GM23338 (cell line): ENCODE results near the gene RPS15. TPM values are rescaled to one million over a fixed set of nuclear protein-coding genes. Genes with fewer than 3 reads are reported as not detected.

Experiments used
- ATAC-seq: fragments of 200-7000 bp; cut with Tn5 transposase; 3 replicates; pipeline ENCODE4 v1.9.1; 2020
- DNase-seq: peaks from one replicate; pipeline ENCODE4 v3.0.0-alpha.2; 2015; ENCODE audit warnings: low spot score
- H2AFZ ChIP-seq: fragments of 200-600 bp; sonication (generic); 2 replicates; pipeline ENCODE4 v1.8.0; 2016; ENCODE audit warnings: antibody characterized with exemption, mild to moderate bottlenecking, moderate library complexity
- H3F3A ChIP-seq: fragments of 200-600 bp; sonication (generic); replicated peaks from 2 replicates; pipeline ENCODE4 v1.8.0; 2017; ENCODE audit warnings: antibody characterized with exemption, mixed run types, low read depth
- H3K27ac ChIP-seq: fragments of 200-600 bp; sonication (generic); 2 replicates; pipeline ENCODE4 v1.6.1; 2016; ENCODE audit warnings: low read depth
- H3K27me3 ChIP-seq: fragments of 200-600 bp; sonication (generic); 2 replicates; pipeline ENCODE4 v1.8.0; 2016; ENCODE audit warnings: mild to moderate bottlenecking, mixed run types, moderate library complexity; ENCODE audit not compliant: insufficient read depth
- H3K36me3 ChIP-seq: fragments of 200-600 bp; sonication (generic); 2 replicates; pipeline ENCODE4 v1.8.0; 2016; ENCODE audit warnings: mild to moderate bottlenecking; ENCODE audit not compliant: insufficient read depth
- H3K4me1 ChIP-seq: fragments of 200-600 bp; sonication (generic); 2 replicates; pipeline ENCODE4 v1.8.0; 2016; ENCODE audit warnings: mild to moderate bottlenecking, moderate library complexity; ENCODE audit not compliant: insufficient read depth
- H3K4me2 ChIP-seq: fragments of 200-600 bp; sonication (generic); 2 replicates; pipeline ENCODE4 v1.7.1; 2017; ENCODE audit warnings: mixed run types
- H3K4me3 ChIP-seq: fragments of 200-600 bp; sonication (generic); 2 replicates; pipeline ENCODE4 v1.6.1; 2016; ENCODE audit warnings: mixed run types
- H3K79me2 ChIP-seq: fragments of 200-600 bp; sonication (generic); replicated peaks from 2 replicates; pipeline ENCODE4 v1.8.0; 2017; ENCODE audit warnings: mild to moderate bottlenecking; ENCODE audit not compliant: insufficient read depth
- H3K9me2 ChIP-seq: fragments of 200-600 bp; sonication (generic); 2 replicates; pipeline ENCODE4 v1.8.0; 2017; ENCODE audit not compliant: insufficient read depth
- H4K20me1 ChIP-seq: fragments of 200-600 bp; sonication (generic); replicated peaks from 2 replicates; pipeline ENCODE4 v1.8.0; 2017; ENCODE audit warnings: mild to moderate bottlenecking; ENCODE audit not compliant: insufficient read depth
- H3K27ac Mint-ChIP-seq: 2 replicates; pipeline ENCODE4 v1.8.0; 2020; ENCODE audit warnings: inconsistent platforms, mild to moderate bottlenecking, moderate library complexity, mixed read lengths
- H3K27me3 Mint-ChIP-seq: 3 replicates; pipeline ENCODE4 v1.8.0; 2022; ENCODE audit warnings: low read depth, mild to moderate bottlenecking, moderate library complexity, mixed read lengths, inconsistent platforms; ENCODE audit not compliant: insufficient read depth, poor library complexity
- H3K36me3 Mint-ChIP-seq: 3 replicates; pipeline ENCODE4 v1.8.0; 2021; ENCODE audit warnings: low read depth, mild to moderate bottlenecking, inconsistent platforms, moderate library complexity, mixed read lengths
- H3K4me1 Mint-ChIP-seq: 3 replicates; pipeline ENCODE4 v1.8.0; 2020; ENCODE audit warnings: mild to moderate bottlenecking, inconsistent platforms, mixed read lengths
- H3K4me3 Mint-ChIP-seq: 3 replicates; pipeline ENCODE4 v1.8.0; 2021; ENCODE audit warnings: moderate library complexity, mild to moderate bottlenecking, inconsistent platforms, mixed read lengths
- H3K9me3 Mint-ChIP-seq: 3 replicates; pipeline ENCODE4 v1.8.0; 2020; ENCODE audit warnings: moderate library complexity, mild to moderate bottlenecking, inconsistent platforms, mixed read lengths
- CREB1 ChIP-seq: fragments of 250-450 bp; sonication (Bioruptor Pico); IDR thresholded peaks from 2 replicates; pipeline ENCODE4 v1.5.0; 2020; ENCODE audit warnings: low read depth, mild to moderate bottlenecking, moderate library complexity
- EZH2 ChIP-seq: fragments of 200-600 bp; sonication (generic); IDR thresholded peaks from one replicate; pipeline ENCODE4 v1.8.0; 2017; ENCODE audit warnings: antibody characterized with exemption, mild to moderate bottlenecking, low read depth; ENCODE audit not compliant: unreplicated experiment
- EZH2phosphoT487 ChIP-seq: fragments of 200-600 bp; sonication (generic); IDR thresholded peaks from one replicate; pipeline ENCODE4 v1.8.1; 2018; ENCODE audit warnings: antibody characterized with exemption; ENCODE audit not compliant: unreplicated experiment
- JUNB ChIP-seq: IDR thresholded peaks from one replicate; pipeline ENCODE4 v1.6.1; 2016; ENCODE audit warnings: antibody characterized with exemption; ENCODE audit not compliant: unreplicated experiment
- NANOG ChIP-seq: IDR thresholded peaks from 2 replicates; pipeline ENCODE4 v1.6.1; 2016; ENCODE audit warnings: antibody characterized with exemption, borderline replicate concordance
- REST ChIP-seq: IDR thresholded peaks from one replicate; pipeline ENCODE4 v1.6.1; 2018; ENCODE audit warnings: antibody characterized with exemption; ENCODE audit not compliant: unreplicated experiment
- STAT1 ChIP-seq: IDR thresholded peaks from one replicate; pipeline ENCODE4 v1.6.1; 2016; ENCODE audit warnings: antibody characterized with exemption; ENCODE audit not compliant: unreplicated experiment
- ZNF114 ChIP-seq: fragments of 250-450 bp; sonication (Bioruptor Pico); IDR thresholded peaks from 2 replicates; pipeline ENCODE4 v1.5.0; 2020; ENCODE audit warnings: mild to moderate bottlenecking, moderate library complexity
- long read RNA-seq: library from polyadenylated mRNA; unstranded; transcript quantifications from one replicate; pipeline ENCODE4 v2.0.0, GENCODE V29; 2020; ENCODE audit not compliant: unreplicated experiment
- polyA plus RNA-seq: library from polyadenylated mRNA; unstranded; fragments of >200 nt; fragmentation: Nextera tagmentation; extraction: Ambion mirVana; gene quantifications from 2 replicates; pipeline ENCODE4 v1.2.1, GENCODE V29; 2016
- total RNA-seq: library from RNA; depleted of rRNA; stranded (reverse); fragments of >200 nt; shearing (Covaris generic); gene quantifications from 2 replicates; pipeline ENCODE4 v1.2.3, GENCODE V29; 2014; rRNA removed
- TF ChIP-seq, protein P1 (sequence below): IDR thresholded peaks from 2 replicates; pipeline ENCODE4 v1.6.1; 2016; ENCODE audit warnings: antibody characterized with exemption
- TF ChIP-seq, protein P2 (sequence below), 2 experiments: fragments of 200-600 bp in 1 of 2; sonication (generic) in 1 of 2; conservative IDR thresholded peaks; 2 replicates each; pipeline versions ENCODE4 v1.5.1 to v1.6.1; 2016 to 2017; ENCODE audit warnings: antibody characterized with exemption in 2 of 2, low read depth in 2 of 2, mild to moderate bottlenecking in 2 of 2, moderate library complexity in 1 of 2
- TF ChIP-seq, protein P3 (sequence below): fragments of 250-450 bp; sonication (Bioruptor Pico); IDR thresholded peaks from 2 replicates; pipeline ENCODE4 v1.5.0; 2020; ENCODE audit warnings: mild to moderate bottlenecking, moderate library complexity

RPS15 gene
- 2,953 and 3,723 TPM in 2 replicates for total RNA-seq
- polyA plus RNA-seq, result 3,861 and 4,267 TPM in 2 replicates
- long read RNA-seq, transcript RPS15-209 (4 exons, 510 nt), result major isoform, 1,718 of 2,038 reads
- long read RNA-seq, transcript RPS15-202 (4 exons, 467 nt), result minor isoform, 5 of 2,038 reads
- long read RNA-seq, transcript RPS15-210 (3 exons, 873 nt), result minor isoform, 242 of 2,038 reads
- long read RNA-seq, transcript RPS15-201 (4 exons, 534 nt), result minor isoform, 36 of 2,038 reads
- long read RNA-seq, partial matches to known transcripts, result 5 of 2,038 reads
- long read RNA-seq, other reads (novel, unspliced or antisense), result 24 of 2,038 reads

DNA sequence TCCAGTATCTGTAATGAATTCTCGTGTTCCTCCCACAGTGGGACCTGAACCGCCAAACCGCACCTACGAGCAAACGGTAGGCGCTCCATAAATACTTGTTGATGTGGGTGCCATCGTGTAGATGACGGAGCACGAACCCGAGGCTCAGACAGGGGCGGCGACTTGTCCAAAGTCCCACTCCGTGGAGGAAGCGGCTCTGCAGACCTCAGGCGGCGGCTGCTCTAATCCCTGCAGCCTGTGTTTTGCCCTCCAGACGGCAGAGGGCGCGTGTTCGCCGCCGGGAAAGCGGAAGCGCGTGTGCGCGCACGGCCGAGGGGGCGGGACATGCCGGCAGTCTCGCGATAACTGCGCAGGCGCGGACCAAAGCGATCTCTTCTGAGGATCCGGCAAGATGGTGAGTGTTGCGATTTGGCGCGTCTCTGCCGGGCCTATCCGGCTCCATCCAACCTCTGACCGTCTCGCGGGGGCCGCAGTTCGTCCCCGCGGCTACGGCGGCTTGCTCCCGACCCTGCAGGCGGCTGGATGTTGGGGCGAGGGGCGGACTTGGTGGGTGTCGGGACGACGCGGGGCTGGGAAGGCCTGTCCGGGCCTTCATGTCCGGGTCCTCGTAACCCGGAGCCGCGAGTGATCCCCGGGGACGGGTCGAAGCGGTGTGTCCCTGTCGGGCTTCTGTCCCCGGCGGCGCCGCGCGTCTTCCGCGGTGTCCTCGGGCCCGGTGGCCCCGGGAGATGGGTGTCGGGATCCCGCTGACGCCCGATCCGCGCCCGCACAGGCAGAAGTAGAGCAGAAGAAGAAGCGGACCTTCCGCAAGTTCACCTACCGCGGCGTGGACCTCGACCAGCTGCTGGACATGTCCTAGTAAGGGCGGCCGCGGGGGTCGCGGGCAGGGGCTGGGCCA is at the start of gene RPS15:
TSS of gene RPS15 (plus strand) at position 362 of the 898 bp plus-strand sequence. CDS start at position 392, 30 bp downstream.
- H3K27me3 ChIP-seq, result no peaks in the 10 kb centered on the region
- no peak within 1 kb of the TSS for H2AFZ ChIP-seq
- DNase-seq, result peak; percentile 94
- Mint-ChIP-seq H3K27ac (peak within 1 kb of the TSS; percentile 100), H3K4me1 (peaks cover 20% of the 10 kb centered on the region), H3K4me3 (peak within 1 kb of the TSS; percentile 97), H3K36me3 (peaks cover 55% of the 10 kb centered on the region), H3K27me3 (peaks cover 30% of the 10 kb centered on the region), H3K9me3 (no peaks in the 10 kb centered on the region; the same call in 2 of the 3 replicates)
- H3K9me2 ChIP-seq, result no peaks in the 10 kb centered on the region
- H3K4me1 ChIP-seq, result peaks cover 9% of the 10 kb centered on the region; the same call in 1 of the 2 replicates
- peaks cover 72% of the 10 kb centered on the region for H3F3A ChIP-seq
- H3K27ac ChIP-seq, result peak within 1 kb of the TSS; percentile 85; the same call in 1 of the 2 replicates
- H3K4me2 ChIP-seq, result peak within 1 kb of the TSS; percentile 98
- peaks cover 24% of the 10 kb centered on the region for H3K36me3 ChIP-seq
- H3K79me2 ChIP-seq, result peaks cover 24% of the 10 kb centered on the region
- H3K4me3 ChIP-seq, result peak within 1 kb of the TSS; percentile 97
- H4K20me1 ChIP-seq, result peaks cover 38% of the 10 kb centered on the region
- peak; percentile 80 for ATAC-seq
- TF ChIP-seq REST, result no peak
- no peak for TF ChIP-seq EZH2phosphoT487
- TF ChIP-seq, protein P1, sequence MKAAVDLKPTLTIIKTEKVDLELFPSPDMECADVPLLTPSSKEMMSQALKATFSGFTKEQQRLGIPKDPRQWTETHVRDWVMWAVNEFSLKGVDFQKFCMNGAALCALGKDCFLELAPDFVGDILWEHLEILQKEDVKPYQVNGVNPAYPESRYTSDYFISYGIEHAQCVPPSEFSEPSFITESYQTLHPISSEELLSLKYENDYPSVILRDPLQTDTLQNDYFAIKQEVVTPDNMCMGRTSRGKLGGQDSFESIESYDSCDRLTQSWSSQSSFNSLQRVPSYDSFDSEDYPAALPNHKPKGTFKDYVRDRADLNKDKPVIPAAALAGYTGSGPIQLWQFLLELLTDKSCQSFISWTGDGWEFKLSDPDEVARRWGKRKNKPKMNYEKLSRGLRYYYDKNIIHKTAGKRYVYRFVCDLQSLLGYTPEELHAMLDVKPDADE, result peak; percentile 80
- TF ChIP-seq CREB1 (CRISPR knock-in tag), result peak; percentile 82
- TF ChIP-seq, protein P2, sequence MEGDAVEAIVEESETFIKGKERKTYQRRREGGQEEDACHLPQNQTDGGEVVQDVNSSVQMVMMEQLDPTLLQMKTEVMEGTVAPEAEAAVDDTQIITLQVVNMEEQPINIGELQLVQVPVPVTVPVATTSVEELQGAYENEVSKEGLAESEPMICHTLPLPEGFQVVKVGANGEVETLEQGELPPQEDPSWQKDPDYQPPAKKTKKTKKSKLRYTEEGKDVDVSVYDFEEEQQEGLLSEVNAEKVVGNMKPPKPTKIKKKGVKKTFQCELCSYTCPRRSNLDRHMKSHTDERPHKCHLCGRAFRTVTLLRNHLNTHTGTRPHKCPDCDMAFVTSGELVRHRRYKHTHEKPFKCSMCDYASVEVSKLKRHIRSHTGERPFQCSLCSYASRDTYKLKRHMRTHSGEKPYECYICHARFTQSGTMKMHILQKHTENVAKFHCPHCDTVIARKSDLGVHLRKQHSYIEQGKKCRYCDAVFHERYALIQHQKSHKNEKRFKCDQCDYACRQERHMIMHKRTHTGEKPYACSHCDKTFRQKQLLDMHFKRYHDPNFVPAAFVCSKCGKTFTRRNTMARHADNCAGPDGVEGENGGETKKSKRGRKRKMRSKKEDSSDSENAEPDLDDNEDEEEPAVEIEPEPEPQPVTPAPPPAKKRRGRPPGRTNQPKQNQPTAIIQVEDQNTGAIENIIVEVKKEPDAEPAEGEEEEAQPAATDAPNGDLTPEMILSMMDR (conservative IDR thresholded peaks at IDR 0.05; ENCODE audit: low read depth in 2 of 2), result peak; percentile 75 to 93
- no peak for TF ChIP-seq STAT1
- TF ChIP-seq, protein P3, sequence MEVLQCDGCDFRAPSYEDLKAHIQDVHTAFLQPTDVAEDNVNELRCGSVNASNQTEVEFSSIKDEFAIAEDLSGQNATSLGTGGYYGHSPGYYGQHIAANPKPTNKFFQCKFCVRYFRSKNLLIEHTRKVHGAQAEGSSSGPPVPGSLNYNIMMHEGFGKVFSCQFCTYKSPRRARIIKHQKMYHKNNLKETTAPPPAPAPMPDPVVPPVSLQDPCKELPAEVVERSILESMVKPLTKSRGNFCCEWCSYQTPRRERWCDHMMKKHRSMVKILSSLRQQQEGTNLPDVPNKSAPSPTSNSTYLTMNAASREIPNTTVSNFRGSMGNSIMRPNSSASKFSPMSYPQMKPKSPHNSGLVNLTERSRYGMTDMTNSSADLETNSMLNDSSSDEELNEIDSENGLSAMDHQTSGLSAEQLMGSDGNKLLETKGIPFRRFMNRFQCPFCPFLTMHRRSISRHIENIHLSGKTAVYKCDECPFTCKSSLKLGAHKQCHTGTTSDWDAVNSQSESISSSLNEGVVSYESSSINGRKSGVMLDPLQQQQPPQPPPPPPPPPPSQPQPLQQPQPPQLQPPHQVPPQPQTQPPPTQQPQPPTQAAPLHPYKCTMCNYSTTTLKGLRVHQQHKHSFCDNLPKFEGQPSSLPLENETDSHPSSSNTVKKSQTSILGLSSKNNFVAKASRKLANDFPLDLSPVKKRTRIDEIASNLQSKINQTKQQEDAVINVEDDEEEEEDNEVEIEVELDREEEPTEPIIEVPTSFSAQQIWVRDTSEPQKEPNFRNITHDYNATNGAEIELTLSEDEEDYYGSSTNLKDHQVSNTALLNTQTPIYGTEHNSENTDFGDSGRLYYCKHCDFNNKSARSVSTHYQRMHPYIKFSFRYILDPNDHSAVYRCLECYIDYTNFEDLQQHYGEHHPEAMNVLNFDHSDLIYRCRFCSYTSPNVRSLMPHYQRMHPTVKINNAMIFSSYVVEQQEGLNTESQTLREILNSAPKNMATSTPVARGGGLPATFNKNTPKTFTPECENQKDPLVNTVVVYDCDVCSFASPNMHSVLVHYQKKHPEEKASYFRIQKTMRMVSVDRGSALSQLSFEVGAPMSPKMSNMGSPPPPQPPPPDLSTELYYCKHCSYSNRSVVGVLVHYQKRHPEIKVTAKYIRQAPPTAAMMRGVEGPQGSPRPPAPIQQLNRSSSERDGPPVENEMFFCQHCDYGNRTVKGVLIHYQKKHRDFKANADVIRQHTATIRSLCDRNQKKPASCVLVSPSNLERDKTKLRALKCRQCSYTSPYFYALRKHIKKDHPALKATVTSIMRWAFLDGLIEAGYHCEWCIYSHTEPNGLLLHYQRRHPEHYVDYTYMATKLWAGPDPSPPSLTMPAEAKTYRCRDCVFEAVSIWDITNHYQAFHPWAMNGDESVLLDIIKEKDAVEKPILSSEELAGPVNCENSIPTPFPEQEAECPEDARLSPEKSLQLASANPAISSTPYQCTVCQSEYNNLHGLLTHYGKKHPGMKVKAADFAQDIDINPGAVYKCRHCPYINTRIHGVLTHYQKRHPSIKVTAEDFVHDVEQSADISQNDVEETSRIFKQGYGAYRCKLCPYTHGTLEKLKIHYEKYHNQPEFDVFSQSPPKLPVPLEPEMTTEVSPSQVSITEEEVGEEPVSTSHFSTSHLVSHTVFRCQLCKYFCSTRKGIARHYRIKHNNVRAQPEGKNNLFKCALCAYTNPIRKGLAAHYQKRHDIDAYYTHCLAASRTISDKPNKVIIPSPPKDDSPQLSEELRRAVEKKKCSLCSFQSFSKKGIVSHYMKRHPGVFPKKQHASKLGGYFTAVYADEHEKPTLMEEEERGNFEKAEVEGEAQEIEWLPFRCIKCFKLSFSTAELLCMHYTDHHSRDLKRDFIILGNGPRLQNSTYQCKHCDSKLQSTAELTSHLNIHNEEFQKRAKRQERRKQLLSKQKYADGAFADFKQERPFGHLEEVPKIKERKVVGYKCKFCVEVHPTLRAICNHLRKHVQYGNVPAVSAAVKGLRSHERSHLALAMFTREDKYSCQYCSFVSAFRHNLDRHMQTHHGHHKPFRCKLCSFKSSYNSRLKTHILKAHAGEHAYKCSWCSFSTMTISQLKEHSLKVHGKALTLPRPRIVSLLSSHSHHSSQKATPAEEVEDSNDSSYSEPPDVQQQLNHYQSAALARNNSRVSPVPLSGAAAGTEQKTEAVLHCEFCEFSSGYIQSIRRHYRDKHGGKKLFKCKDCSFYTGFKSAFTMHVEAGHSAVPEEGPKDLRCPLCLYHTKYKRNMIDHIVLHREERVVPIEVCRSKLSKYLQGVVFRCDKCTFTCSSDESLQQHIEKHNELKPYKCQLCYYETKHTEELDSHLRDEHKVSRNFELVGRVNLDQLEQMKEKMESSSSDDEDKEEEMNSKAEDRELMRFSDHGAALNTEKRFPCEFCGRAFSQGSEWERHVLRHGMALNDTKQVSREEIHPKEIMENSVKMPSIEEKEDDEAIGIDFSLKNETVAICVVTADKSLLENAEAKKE, result no peak
- no peak for TF ChIP-seq JUNB
- peak; percentile 57; the same call in 1 of the 2 replicates for TF ChIP-seq ZNF114
- no peak for TF ChIP-seq NANOG
- no peak for TF ChIP-seq EZH2
